PFSK-1 (cell line): ENCODE measurements around the gene GSTK1.

Source experiments
- FOXP2 ChIP-seq: optimal IDR thresholded peaks from 2 replicates; pipeline ENCODE3; 2011; ENCODE audit warnings: borderline replicate concordance, control low read depth, inconsistent platforms; ENCODE audit not compliant: insufficient read depth; ENCODE audit errors: extremely low read length, extremely low read depth
- SIN3A ChIP-seq: IDR thresholded peaks from 2 replicates; pipeline ENCODE4 v1.6.1; 2012; ENCODE audit warnings: mild to moderate bottlenecking, low read length, moderate library complexity, borderline replicate concordance; ENCODE audit not compliant: insufficient read depth
- TF ChIP-seq, protein P1 (sequence below), 2 experiments: IDR thresholded peaks; 2 replicates each; pipeline versions ENCODE4 v1.6.1 to v1.8.0; 2011 to 2012; ENCODE audit warnings: low read depth in 2 of 2, low read length in 2 of 2, control low read depth in 1 of 2, inconsistent platforms in 1 of 2, mild to moderate bottlenecking in 1 of 2, moderate library complexity in 1 of 2; ENCODE audit not compliant: insufficient read depth in 1 of 2

DNA sequence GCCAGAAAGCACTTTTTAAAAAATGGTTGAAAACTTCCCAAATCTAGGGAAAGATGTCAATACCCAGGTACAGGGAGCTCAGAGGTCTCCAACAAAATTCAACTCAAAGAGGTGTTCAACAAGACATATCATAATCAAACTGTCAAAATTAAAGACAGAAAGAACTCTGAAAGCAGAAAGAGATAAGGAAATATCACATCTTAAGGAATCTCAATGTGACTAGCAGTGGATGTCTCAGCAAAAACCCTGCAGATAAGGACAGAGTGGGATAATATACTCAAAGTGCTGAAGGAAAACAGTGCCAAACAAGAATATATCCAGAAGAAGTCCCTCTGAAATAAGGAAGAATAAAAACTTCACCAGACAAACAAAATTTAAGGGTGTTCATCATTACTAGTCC, 13.0 kb upstream of the GSTK1 start:
- TF ChIP-seq, protein P1, sequence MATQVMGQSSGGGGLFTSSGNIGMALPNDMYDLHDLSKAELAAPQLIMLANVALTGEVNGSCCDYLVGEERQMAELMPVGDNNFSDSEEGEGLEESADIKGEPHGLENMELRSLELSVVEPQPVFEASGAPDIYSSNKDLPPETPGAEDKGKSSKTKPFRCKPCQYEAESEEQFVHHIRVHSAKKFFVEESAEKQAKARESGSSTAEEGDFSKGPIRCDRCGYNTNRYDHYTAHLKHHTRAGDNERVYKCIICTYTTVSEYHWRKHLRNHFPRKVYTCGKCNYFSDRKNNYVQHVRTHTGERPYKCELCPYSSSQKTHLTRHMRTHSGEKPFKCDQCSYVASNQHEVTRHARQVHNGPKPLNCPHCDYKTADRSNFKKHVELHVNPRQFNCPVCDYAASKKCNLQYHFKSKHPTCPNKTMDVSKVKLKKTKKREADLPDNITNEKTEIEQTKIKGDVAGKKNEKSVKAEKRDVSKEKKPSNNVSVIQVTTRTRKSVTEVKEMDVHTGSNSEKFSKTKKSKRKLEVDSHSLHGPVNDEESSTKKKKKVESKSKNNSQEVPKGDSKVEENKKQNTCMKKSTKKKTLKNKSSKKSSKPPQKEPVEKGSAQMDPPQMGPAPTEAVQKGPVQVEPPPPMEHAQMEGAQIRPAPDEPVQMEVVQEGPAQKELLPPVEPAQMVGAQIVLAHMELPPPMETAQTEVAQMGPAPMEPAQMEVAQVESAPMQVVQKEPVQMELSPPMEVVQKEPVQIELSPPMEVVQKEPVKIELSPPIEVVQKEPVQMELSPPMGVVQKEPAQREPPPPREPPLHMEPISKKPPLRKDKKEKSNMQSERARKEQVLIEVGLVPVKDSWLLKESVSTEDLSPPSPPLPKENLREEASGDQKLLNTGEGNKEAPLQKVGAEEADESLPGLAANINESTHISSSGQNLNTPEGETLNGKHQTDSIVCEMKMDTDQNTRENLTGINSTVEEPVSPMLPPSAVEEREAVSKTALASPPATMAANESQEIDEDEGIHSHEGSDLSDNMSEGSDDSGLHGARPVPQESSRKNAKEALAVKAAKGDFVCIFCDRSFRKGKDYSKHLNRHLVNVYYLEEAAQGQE (IDR thresholded peaks at IDR 0.05; ENCODE audit: insufficient read depth in 1 of 2, low read depth in 2 of 2, low read length in 2 of 2) = no peak
- TF ChIP-seq SIN3A (no peak), FOXP2 (no peak)
